Central memory CD4-positive, alpha-beta T cell (primary cell): Measurements from ENCODE around the gene TNFSF9.
"Not testable (repeated sequence)": the region's sequence is repeated elsewhere in the genome, so short reads cannot be mapped to it uniquely, and the experiment has no call there.

ENCODE experiments used
- DNase-seq: peaks from one replicate; pipeline ENCODE4 v3.0.0; 2022

TNFSF9 gene

GRCh38 chr19:6508028-6508771 lies 22.6 kb upstream of the TNFSF9 start:
- DNase-seq = not testable (repeated sequence)

- DNase-seq = no peak
Measured at GRCh38 chr19:6509118-6509971, 21.5 kb upstream of the TNFSF9 start.

GRCh38 chr19:6510618-6511017 lies 20.2 kb upstream of the TNFSF9 start:
- DNase-seq = no peak

GRCh38 chr19:6514089-6514488 lies 16.7 kb upstream of the TNFSF9 start:
- no peak for DNase-seq

- no peak for DNase-seq
Measured at GRCh38 chr19:6514926-6515544, 15.8 kb upstream of the TNFSF9 start.

- peak; percentile 38 for DNase-seq
Measured at GRCh38 chr19:6516018-6516658, 14.7 kb upstream of the TNFSF9 start.

- DNase-seq = peak; percentile 80
Measured at GRCh38 chr19:6516659-6517291, 14.1 kb upstream of the TNFSF9 start.

DNA sequence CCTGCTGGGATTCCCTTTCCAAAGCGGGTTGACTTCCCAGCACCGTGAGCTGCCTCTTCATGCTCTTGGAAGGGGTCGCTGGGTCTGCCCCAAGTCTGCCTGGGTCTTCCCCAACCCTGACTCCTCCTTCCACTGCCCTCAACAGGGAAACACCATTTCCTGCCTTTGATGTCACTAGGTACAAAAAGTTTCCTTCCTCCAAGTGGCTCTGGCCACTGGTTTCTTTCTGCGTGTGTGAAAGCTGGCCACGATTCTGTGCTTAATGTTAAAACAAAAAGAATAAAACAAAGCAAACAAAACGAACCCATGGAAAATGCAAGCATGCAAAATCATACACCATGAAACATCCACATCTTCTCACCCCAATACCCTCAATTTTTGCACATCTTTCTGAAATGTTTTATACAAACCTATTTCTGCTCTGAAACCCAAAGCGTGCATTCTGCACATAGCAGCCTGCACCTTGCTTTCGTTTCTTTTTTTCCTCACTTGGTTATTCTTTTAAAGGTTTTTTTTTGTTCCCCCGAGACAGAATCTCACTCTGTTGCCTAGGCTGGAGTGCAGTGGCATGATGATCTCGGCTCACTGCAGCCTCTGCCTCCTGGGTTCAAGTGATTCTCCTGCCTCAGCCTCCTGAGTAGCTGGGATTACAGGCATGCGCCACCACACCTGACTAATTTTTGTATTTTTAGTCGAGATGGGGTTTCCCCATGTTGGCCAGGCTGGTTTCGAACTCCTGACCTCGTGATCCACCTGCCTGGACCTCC lies 12.5 kb upstream of the TNFSF9 start:
- DNase-seq = no peak

- DNase-seq = no peak
Measured at GRCh38 chr19:6519289-6519688, 11.5 kb upstream of the TNFSF9 start.

GRCh38 chr19:6521718-6522646 lies 8.8 kb upstream of the TNFSF9 start:
- DNase-seq = peak; percentile 62

DNA sequence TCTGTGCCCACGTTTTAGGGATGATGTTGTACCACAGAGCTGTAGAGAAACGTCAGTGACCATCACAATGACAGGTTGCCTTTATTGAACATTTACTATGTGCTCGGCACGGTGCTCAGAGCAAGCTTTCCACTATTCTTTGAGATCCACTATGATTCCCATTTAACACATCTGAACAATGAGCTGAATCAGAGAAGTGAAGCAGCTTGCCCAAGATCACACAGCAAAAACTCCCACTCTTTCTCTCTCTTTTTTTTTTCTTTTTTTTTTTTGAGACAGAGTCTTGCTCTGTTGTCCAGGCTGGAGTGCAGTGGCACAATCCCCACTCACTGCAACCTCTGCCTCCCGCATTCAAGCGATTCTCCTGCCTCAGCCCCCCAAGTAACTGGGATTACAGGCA lies 8.1 kb upstream of the TNFSF9 start:
- no peak for DNase-seq

DNA sequence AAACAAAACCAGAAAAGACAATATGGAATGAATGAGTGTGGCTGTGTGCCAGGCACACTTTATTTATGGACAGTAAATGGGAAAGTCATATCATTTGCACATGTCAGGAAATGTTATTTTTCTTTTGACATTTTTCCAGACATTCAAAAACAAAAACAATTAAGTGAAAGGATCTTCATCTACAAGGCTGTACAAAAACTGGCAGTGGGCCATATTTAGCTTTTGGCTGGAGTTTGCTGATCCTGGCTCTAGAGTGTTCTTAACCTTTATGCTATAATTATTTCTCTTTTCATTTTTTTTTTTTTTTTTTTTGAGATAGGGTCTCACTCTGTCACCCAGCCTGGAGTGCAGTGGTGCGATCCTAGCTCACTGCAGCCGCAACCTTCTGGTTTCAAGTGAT lies 6.5 kb upstream of the TNFSF9 start:
- DNase-seq = no peak

DNA sequence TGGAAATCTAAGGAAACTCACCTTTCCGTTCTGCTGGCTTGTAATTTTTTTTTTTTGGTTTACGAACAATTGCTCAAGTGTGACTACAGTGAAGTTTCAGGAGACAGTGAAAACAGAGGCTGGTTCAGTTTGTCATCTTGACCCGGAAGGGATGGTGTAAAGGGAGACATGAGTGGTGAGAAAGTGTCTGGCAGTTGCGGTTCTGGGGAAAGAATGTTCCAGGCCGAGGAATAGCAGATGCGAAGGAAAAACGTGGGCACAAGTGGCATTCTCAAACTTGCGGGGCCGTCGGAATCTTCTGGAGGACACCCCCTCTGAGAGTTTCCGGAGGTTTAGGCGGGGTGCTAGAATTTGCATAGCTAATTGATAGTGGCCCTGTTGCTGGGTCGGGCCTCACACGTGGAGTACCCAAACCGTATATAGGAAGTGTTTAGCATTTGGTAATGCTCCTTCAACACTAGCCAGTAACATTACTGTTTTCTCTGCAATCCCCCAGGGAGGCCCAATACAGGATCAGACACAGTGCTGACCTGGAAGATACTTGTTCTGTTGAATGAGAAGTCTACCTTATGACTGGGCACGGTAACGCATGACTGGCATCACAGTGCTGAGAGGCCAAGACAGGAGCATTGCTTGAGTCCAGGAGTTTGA lies 2.8 kb upstream of the TNFSF9 start:
- no peak for DNase-seq

- no peak for DNase-seq
Measured at GRCh38 chr19:6528544-6529121, 2.2 kb upstream of the TNFSF9 start.

DNA sequence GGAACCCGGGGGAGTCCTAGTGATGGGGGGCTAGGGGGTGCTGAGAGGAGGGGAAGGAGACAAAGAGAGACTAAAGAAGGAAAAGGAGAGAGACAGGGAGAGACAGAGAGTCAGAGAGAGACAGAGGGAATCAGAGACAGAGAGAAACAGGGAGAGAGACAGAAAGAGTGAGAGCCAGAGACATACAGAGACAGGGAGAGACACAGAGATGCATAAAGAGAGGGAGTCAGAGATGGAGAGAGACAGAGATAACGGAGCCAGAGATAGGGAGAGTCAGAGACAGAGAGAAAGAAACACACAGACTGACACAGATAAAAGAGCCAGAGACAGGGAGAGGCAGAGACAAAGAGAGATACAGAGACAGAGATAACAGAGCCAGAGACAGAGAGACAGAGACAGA lies 1.5 kb upstream of the TNFSF9 start:
- no peak for DNase-seq

- no peak for DNase-seq
Measured at GRCh38 chr19:6529937-6530385, 865 bp upstream of the TNFSF9 start.

DNA sequence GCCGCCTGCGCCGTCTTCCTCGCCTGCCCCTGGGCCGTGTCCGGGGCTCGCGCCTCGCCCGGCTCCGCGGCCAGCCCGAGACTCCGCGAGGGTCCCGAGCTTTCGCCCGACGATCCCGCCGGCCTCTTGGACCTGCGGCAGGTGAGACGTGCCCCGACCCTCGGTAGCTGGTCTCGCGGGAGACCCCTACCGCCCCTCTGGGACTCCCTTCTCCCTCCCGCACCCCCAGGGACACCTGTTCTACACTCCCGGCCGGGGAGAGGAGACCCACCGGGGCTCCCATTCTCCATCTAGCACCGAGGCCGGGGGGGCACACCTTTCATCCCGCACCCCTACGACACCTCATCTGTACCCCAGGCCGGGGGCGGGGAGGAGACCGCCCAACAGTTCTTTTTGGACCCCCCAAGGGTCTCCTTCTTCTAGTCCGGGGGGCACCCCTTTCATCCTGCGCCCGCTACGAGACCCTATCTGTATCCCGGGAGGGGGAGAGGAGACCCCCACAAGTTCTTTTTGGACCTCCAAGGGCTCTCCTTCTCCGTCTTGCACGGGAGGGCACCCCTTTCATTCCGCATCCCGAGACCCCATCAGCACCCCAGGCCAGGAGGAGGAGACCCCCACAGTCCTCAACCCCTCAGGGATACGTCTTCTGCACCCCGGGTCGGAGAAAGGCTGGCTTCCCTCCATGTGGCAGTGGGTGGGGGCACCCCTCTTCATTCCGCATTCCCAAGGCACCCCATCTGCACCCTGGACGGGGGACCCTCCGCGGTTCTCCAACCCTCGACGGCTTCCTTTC lies 533 bp downstream of the TNFSF9 start:
- DNase-seq = no peak

DNA sequence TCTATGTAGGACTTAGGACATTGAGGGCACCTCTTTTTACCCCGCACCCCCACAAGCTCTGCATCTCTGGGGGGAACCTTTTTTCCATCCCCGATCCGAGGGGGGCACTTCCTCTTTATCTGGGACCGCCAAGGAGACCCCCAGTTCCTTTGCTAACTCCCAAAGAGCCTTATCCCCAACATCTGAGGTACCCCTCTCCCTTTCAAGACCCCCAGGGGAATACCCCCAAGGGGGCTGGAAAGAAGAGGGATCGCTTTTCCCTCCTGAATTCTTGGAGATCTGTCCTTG lies 1.1 kb downstream of the TNFSF9 start:
- DNase-seq = no peak
